Measurements from ENCODE around the gene NIT1. TPM values are rescaled to one million over a fixed set of nuclear protein-coding genes. Genes with fewer than 3 reads are reported as not detected.

The NIT1 gene
- total and polyA plus RNA-seq, 10 donors, result 27.7 to 48.2 (median 39.1) TPM

- intact Hi-C loops (cut with DNase I; ENCODE audit: low total_unique reads), result no loop called here
- Histone ChIP-seq H3K27ac (peak overlapping the region; percentile 42 to 98 (median 94)), H3K4me1 (peaks cover 36 to 94% (median 75%) of the 10 kb centered on the region in 6 donors), H3K27me3 (replicated peaks in 1 of 7) (no peaks in the 10 kb centered on the region), H3K36me3 (peaks cover 0 to 64% (median 42%) of the 10 kb centered on the region in 6 donors), H3K4me3 (peak overlapping the region in 4 of 8 donors; percentile 86 to 99 (median 97)), H3K9me3 (no peaks in the 10 kb centered on the region)
- peak in 2 of 3 donors; percentile 43 to 52 for TF ChIP-seq POLR2AphosphoS5 (IDR thresholded peaks at IDR 0.05)
- no peak for TF ChIP-seq POLR2A (IDR thresholded peaks at IDR 0.05)
- TF ChIP-seq CTCF (IDR thresholded peaks at IDR 0.05 in 8 of 11, conservative IDR thresholded peaks at IDR 0.05 in 3 of 11), result peak in 8 of 11 experiments; percentile 5 to 47 (median 40)
- WGBS, 5 donors, result 52 to 65% (median 56%) methylated on average over 9 to 10 of the region's 10 CpGs
- DNase-seq, result no peak
Observed at GRCh38 chr1:161119092-161119903, 1.4 kb downstream of the NIT1 start.

- Histone ChIP-seq H3K27me3 (replicated peaks in 1 of 7) (no peaks in the 10 kb centered on the region), H3K36me3 (peaks cover 0 to 70% (median 59%) of the 10 kb centered on the region in 6 donors), H3K4me3 (no peak overlapping the region), H3K4me1 (peaks cover 25 to 93% (median 58%) of the 10 kb centered on the region in 6 donors), H3K9me3 (no peaks in the 10 kb centered on the region), H3K27ac (peak overlapping the region in 4 of 8 donors; percentile 43 to 98 (median 96))
- 76 to 95% (median 89%) methylated on average over 3 of the region's 3 CpGs for WGBS, 5 donors
- intact Hi-C loops (cut with DNase I; ENCODE audit: low total_unique reads), result no loop called here
- no peak for TF ChIP-seq CTCF (IDR thresholded peaks at IDR 0.05 in 8 of 11, conservative IDR thresholded peaks at IDR 0.05 in 3 of 11)
- peak in 1 of 3 donors; percentile 10 for TF ChIP-seq POLR2AphosphoS5 (IDR thresholded peaks at IDR 0.05)
- DNase-seq, result no peak
Observed at GRCh38 chr1:161121042-161121650, 3.2 kb downstream of the NIT1 start.

GRCh38 chr1:161121834-161122233, 3.9 kb downstream of the NIT1 start:
- WGBS, 5 donors, result 40 to 57% (median 47%) methylated on average over 4 of the region's 4 CpGs
- intact Hi-C loops (cut with DNase I; ENCODE audit: low total_unique reads), result no loop called here
- H3K36me3 ChIP-seq, result peaks cover 0 to 77% (median 63%) of the 10 kb centered on the region in 6 donors
- H3K27ac ChIP-seq, result peak overlapping the region in 5 of 8 donors; percentile 29 to 98 (median 43)
- H3K4me3 ChIP-seq, result no peak overlapping the region
- H3K27me3 ChIP-seq (replicated peaks in 1 of 7), result no peaks in the 10 kb centered on the region
- no peak for TF ChIP-seq CTCF (IDR thresholded peaks at IDR 0.05 in 8 of 11, conservative IDR thresholded peaks at IDR 0.05 in 3 of 11)
- TF ChIP-seq POLR2A (IDR thresholded peaks at IDR 0.05), result no peak
- TF ChIP-seq POLR2AphosphoS5 (IDR thresholded peaks at IDR 0.05), result no peak
- no peaks in the 10 kb centered on the region for H3K9me3 ChIP-seq
- DNase-seq, result no peak
- H3K4me1 ChIP-seq, result peaks cover 18 to 93% (median 54%) of the 10 kb centered on the region in 6 donors

GRCh38 chr1:161122967-161123366, 5.1 kb downstream of the NIT1 start:
- Histone ChIP-seq H3K4me1 (peaks cover 15 to 96% (median 58%) of the 10 kb centered on the region in 6 donors), H3K27me3 (replicated peaks in 1 of 7) (no peaks in the 10 kb centered on the region), H3K4me3 (no peak overlapping the region), H3K36me3 (peaks cover 1 to 88% (median 69%) of the 10 kb centered on the region in 6 donors), H3K9me3 (no peaks in the 10 kb centered on the region), H3K27ac (peak overlapping the region in 1 of 8 donors; percentile 98)
- intact Hi-C loops (cut with DNase I; ENCODE audit: low total_unique reads), result no loop called here
- DNase-seq, result no peak
- TF ChIP-seq CTCF (IDR thresholded peaks at IDR 0.05 in 8 of 11, conservative IDR thresholded peaks at IDR 0.05 in 3 of 11) (no peak), POLR2A (IDR thresholded peaks at IDR 0.05) (no peak), POLR2AphosphoS5 (IDR thresholded peaks at IDR 0.05) (no peak)
- WGBS, 5 donors, result 79 to 91% (median 86%) methylated on average over 6 of the region's 6 CpGs

Data from spleen (tissue), 11 donors.